HG03139 (cell line): ENCODE results near the gene SLC8A3.
"Not testable (repeated sequence)": the region's sequence is repeated elsewhere in the genome, so short reads cannot be mapped to it uniquely, and the experiment has no call there.

ENCODE experiments used
- ATAC-seq: cut with Tn5 transposase; IDR thresholded peaks from one replicate; pipeline ENCODE4 v1.9.1; 2021; ENCODE audit not compliant: unreplicated experiment

The SLC8A3 gene, protein sequence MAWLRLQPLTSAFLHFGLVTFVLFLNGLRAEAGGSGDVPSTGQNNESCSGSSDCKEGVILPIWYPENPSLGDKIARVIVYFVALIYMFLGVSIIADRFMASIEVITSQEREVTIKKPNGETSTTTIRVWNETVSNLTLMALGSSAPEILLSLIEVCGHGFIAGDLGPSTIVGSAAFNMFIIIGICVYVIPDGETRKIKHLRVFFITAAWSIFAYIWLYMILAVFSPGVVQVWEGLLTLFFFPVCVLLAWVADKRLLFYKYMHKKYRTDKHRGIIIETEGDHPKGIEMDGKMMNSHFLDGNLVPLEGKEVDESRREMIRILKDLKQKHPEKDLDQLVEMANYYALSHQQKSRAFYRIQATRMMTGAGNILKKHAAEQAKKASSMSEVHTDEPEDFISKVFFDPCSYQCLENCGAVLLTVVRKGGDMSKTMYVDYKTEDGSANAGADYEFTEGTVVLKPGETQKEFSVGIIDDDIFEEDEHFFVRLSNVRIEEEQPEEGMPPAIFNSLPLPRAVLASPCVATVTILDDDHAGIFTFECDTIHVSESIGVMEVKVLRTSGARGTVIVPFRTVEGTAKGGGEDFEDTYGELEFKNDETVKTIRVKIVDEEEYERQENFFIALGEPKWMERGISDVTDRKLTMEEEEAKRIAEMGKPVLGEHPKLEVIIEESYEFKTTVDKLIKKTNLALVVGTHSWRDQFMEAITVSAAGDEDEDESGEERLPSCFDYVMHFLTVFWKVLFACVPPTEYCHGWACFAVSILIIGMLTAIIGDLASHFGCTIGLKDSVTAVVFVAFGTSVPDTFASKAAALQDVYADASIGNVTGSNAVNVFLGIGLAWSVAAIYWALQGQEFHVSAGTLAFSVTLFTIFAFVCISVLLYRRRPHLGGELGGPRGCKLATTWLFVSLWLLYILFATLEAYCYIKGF

GRCh38 chr14:70188659-70189455, at the start of gene SLC8A3:
TSS of gene SLC8A3 (minus strand) at chr14:70188951. CDS start at chr14:70168422, 20,529 bp downstream.
- no peak for ATAC-seq

DNA sequence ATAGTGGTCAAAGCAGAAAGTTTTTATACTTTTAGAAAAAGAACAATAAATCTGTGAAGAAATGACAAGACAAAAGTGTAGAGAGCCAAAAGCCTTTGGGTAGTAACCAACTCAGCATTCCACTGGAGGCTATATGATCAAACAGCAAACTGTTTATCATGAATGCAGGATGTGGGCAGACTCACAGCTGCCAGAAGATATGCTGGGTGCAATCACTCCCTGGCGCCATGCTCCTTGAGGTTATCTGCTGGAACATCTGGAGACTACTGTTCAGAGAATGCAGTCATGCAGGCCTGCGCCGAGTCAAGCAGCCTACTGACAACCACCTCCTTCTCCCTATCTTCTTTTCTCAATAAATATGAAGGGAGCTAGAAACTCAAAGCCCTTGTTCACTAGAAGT, 49.0 kb upstream of the SLC8A3 start:
- ATAC-seq, result no peak

DNA sequence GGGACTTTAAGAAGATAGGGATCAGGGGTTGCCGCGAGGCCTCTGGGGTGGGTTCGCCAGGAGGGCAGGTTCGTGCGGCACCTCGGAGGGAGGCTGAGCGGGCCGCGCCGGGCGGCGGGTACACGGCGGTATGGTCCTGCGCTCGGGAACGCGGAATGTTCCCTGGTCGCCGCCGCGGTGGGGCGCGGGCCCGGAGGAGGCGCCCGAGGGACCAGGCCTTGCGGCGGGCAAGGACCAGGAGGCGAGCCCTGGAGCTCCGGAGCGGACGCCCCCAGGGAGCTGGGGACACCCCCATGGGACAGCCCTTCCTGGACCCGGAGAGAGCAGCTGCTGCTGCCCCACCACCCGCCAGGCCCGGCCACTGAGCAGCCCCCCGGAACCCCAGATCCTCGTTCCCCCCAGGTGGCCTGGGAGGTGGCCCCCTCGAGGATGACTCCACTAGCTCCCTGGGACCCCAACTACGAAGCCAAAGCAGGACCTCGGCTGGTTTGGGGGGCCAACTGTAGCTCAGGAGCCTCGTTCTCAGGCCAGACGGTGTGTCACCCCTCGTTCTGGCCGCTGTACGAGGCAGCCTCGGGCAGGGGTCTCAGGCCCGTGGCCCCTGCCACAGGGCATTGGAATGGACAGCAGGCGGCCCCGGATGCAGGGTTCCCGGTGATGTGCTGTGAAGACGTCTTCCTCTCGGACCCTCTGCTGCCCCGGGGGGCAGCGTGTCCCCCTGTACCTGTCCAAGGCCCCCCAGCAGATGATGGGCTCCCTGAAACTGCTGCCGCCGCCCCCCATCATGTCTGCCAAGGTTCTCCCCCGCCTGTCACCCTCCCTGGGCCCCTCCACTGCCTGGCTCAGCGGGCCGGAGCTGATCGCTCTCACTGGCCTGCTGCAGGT, 45.6 kb upstream of the SLC8A3 start:
- no peak for ATAC-seq

DNA sequence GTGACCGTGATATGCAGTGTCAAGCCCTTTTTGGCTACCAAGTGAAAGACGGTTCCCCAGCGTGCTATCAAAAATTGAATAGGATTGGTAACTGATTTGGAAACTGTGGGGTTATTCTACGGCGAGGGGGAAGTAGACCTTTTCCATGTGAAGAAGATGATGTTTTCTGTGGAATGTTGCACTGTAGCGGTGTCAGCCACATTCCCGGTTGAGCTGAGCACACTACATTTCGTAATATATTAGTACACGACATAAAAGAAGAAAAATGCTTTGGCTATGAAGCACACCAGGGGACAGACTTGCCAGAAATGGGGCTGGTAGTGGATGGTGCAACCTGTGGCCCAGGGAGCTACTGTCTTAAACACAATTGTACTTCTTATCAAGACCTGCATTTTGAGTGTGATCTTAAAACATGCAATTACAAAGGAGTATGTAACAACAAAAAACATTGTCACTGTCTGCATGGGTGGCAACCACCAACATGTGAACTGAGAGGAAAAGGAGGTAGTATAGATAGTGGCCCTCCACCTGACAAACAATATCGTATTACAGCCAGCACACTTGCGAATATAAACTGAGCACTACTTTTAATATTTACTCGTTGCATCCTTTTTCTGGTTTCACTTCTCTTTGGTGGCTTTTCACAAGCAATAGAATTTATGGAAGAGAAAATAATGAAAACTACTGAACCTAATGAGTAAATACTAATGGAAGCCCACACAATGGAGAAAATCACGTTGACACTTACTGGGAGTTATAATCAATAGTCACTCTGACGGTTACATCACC, 43.2 kb upstream of the SLC8A3 start:
- ATAC-seq, result not testable (repeated sequence)

DNA sequence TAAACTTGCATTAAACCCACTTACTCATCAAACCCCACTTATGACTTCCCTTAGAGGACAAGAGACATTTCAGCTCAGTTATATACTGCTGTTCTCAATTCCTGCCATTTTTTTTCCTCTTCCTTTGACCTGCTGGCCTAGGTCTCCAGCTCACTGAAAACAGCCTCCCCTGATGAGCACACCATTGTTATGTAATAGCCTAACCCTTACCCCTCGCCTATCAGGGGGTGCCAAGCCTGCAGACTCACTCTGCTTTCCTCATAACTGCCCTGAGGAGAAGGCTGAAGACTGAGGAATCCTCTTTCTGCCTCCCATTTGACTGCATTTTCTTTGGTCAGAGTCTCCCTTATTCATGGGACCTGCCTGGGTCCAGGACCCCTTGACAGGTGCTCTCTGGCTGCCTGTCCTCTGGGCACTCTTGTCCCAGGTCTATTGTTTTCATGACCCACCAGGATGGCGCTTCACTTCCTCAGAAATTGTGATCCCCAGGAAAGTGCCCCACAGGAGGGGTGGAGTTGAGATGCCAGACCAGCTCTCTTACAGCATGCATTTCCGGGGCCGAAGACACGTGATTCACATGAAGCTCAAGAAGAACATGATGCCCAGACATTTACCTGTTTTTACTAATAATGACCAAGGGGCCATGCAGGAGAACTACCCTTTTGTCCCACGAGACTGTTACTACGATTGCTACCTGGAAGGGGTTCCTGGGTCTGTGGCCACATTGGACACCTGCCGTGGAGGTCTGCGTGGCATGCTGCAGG, 41.3 kb upstream of the SLC8A3 start:
- not testable (repeated sequence) for ATAC-seq

GRCh38 chr14:70213721-70214282, 25.1 kb upstream of the SLC8A3 start:
- no peak for ATAC-seq

- no peak for ATAC-seq
These were observed 24.0 kb upstream of the SLC8A3 start for GRCh38 chr14:70212752-70213151.

DNA sequence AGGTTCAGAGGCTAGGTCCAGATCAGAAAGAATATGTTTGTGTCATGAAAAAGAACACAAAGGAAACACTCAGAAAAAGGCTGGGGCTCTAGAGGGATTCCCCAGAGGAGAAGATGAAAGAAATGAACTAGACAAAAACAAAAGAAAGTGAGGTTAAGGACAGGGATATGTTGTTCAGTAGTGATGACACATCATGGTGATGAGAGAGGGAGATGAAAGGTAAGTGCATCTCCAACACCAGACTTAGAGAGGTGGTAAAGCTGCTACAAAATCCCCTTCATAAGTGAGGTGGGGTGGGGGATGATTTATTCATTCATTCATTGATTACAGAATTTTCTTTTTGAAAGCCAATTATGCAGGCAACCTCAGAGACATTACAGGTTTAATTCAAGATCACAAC, 19.6 kb upstream of the SLC8A3 start:
- ATAC-seq, result no peak

GRCh38 chr14:70203686-70204085, 14.9 kb upstream of the SLC8A3 start:
- no peak for ATAC-seq

DNA sequence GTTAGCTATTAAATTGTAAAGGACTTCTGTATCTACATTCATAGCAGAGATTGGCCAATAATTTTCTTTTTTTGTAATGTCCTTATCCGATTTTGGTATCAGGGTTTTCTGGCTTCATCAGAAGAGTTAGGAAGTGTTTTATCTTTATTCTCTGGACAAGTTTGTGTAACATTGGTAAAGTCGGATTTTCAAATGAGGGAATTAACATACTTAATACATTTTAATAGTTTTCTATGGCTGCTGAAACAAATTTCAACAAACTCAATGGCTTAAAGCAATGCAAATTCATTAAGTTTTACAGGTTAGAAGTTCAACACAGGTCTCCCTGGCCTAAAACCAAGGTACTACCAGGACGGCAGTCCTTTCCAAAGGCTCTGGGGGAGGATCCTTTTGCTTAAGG, 13.2 kb upstream of the SLC8A3 start:
- no peak for ATAC-seq

GRCh38 chr14:70193396-70193795, 4.6 kb upstream of the SLC8A3 start:
- ATAC-seq, result no peak

DNA sequence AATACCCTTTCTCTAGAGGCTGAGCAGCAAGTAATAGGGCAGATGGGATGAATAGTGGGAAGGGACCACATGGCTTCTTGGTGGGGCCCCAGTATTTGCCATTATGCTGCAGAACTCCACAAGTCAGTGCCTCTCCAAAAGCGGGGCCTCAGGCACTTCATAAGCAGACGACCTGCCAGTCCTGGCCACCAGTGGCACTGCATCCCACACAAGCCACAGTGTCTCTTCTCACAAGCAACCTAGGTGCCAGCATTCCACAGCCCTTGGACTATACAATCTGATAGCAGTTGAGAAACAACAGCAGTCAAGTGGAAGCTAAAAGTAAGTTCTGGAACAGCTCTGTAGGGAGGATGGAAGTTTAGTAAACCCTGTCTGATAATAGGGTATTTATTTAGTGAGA, 4.2 kb upstream of the SLC8A3 start:
- ATAC-seq, result no peak

DNA sequence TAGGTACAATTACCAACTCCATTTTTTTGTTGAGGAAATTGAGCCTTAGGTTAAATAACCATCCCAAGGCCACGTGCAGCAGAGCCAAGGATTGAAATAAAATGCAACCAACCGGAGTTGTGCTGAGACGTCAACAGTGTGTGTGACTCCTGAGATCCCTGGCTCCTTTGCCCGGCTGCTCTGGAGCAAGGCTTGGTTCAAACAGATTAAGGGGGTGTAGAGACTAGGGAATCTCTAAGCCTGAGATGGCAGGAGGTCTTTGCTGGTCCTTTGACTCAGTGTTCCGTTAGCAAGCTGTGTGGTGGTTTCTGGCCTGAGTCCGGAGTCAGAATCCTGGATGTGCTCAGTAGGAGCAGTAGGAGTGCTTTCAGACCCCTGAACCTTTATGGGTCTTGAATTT, 1.4 kb upstream of the SLC8A3 start:
- no peak for ATAC-seq

DNA sequence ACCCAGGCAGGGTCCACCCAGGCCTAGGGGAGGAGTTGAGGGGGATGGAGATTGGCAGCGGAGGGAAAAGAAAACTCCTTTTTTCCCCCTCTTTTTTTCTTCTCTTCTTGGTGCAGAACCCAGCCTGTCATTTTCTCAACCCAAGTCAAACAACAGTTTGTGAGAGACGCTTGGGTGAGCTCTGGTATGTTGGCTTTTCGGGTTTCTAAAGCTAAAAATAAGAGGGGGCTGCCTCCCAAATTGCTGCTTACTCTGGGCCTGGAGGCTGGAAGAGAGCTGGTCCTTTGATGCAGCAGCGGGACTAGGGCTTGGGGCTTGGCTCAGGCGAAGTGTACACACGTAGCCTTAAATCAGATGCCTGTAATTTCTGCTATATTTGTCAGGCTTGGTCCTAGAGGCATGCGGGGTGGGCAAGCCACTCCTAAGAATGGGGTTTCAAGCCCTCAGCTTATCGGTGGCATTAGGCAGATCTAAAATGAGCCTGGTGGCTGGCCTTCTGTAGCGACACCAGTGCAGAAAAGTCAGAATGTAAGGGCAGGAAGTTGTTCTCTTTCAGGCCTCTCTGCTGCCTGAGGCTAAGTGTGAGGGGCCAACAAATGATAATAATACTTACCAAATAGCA, 816 bp upstream of the SLC8A3 start:
- ATAC-seq, result no peak

DNA sequence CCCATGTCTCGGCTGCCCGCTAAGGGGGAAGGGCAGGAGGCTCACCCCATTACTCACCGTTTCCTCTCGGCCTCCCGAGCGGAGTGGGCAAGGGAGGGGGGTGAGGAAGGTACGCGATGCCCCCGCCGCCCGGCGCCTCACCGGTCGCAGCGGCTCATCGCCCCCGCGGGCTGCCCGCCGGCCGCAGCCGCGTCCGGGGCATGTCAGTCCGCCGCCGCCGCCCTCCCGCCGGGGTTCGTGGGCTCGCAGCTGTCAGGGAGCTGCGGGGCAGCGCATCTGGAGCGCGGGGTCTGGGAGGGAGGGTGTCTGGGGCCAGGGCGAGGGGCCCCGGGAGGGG, 461 bp downstream of the SLC8A3 start:
- ATAC-seq, result no peak

- no peak for ATAC-seq
These were observed 1.8 kb downstream of the SLC8A3 start for GRCh38 chr14:70186900-70187451.

GRCh38 chr14:70183991-70184390, 4.8 kb downstream of the SLC8A3 start:
- ATAC-seq, result no peak

DNA sequence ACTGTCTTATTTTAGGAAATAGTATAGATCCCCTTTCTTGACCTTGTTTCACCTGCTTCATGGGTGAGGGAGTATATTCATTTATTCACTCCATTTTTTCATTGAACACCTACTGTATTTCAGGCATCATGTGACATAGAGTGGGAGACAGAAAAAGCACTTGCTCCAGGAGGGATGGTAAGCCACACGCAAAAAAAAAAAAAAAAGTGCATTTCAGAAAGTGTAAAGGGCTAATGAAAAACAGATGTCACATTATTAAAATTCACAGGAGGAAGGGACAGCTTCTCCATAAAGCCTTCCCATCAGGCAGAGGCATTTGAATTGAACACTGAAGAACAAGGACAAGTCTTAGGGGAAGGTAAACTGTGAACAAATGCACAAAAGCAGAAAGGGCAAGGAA, 7.5 kb downstream of the SLC8A3 start:
- ATAC-seq, result no peak
